ENCODE measurements around the gene ALDH16A1. TPM values are rescaled to one million over a fixed set of nuclear protein-coding genes. Genes with fewer than 3 reads are reported as not detected.

Gene ALDH16A1
- total RNA-seq, 1 donor from 2014 or later = 46.0 TPM

DNA sequence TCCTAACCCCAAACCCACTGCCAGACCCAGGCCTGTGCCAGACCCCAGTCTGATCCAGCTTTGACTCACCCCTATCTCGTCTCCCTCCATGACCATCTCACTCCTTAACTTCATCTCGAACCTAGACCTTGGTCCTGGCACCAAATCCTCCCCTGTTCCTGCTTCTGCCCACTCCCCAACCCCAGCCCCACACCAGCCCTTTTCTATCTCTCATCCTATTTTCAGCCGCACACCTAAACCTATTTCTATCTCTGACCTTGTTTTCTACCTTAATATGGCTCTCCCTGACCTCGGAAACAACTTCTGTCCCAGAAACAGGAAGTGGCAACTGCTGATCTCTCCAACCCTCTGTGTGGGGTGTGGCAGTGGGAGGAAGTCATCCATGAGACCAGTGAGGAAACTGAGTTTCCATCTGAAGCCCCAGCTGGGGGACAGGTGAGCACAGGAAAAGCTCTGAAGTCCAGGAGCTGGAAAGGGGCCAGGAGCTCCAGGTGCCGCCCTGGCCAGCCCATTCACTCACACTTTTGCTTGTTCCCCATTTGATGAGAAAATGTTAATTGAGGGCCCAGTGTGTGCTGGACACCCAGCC is 43.5 kb upstream of the ALDH16A1 start:
- H3K27me3 Mint-ChIP-seq = peaks cover 53% of the 10 kb centered on the region
- no peaks in the 10 kb centered on the region for H3K36me3 Mint-ChIP-seq (ENCODE audit: insufficient read depth)
- no peak overlapping the region for H3K4me3 Mint-ChIP-seq (ENCODE audit: low read depth)
- no peak for DNase-seq (ENCODE audit: low spot score, unreplicated experiment)
- H3K4me1 Mint-ChIP-seq (ENCODE audit: low read depth) = no peaks in the 10 kb centered on the region
- H3K9me3 Mint-ChIP-seq (ENCODE audit: low read depth) = no peaks in the 10 kb centered on the region
- TF ChIP-seq, protein P1, sequence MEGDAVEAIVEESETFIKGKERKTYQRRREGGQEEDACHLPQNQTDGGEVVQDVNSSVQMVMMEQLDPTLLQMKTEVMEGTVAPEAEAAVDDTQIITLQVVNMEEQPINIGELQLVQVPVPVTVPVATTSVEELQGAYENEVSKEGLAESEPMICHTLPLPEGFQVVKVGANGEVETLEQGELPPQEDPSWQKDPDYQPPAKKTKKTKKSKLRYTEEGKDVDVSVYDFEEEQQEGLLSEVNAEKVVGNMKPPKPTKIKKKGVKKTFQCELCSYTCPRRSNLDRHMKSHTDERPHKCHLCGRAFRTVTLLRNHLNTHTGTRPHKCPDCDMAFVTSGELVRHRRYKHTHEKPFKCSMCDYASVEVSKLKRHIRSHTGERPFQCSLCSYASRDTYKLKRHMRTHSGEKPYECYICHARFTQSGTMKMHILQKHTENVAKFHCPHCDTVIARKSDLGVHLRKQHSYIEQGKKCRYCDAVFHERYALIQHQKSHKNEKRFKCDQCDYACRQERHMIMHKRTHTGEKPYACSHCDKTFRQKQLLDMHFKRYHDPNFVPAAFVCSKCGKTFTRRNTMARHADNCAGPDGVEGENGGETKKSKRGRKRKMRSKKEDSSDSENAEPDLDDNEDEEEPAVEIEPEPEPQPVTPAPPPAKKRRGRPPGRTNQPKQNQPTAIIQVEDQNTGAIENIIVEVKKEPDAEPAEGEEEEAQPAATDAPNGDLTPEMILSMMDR (IDR thresholded peaks at IDR 0.05; ENCODE audit: unreplicated experiment) = no peak
- H3K27ac Mint-ChIP-seq = no peak overlapping the region

DNA sequence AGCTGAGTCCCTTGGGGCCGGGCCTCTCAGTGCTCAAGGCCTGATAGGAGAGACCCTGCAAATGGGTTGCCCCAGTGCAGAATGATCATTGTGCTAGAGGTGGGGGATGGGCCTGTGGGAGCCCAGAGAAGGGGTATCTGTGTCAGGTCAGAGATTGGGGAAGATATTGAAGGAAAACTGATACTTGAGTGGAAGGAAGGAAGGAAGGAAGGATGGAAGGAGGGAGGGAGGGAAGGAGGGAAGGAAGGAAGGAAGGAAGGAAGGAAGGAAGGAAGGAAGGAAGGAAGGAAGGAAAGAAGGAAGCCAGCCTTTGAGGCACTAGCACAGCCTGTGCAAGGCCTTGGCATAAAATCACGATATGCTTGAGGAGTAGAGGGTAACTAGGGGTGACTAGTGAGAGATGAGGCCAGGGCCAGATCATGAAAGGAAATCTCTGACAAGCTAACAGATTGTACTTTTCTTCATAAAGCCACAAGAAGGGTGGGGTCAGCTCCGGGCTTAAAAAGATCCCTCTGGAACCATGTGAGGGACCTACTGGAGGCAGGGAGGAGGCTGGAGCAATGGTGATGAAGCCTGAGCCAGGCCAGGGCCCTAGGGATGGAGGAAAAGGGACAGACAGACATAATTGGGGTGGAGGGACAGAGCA is 41.2 kb upstream of the ALDH16A1 start:
- H3K4me3 Mint-ChIP-seq (ENCODE audit: low read depth) = no peak overlapping the region
- no peak overlapping the region for H3K27ac Mint-ChIP-seq
- H3K27me3 Mint-ChIP-seq = peaks cover 64% of the 10 kb centered on the region
- no peak for DNase-seq (ENCODE audit: low spot score, unreplicated experiment)
- no peaks in the 10 kb centered on the region for H3K4me1 Mint-ChIP-seq (ENCODE audit: low read depth)
- H3K36me3 Mint-ChIP-seq (ENCODE audit: insufficient read depth) = no peaks in the 10 kb centered on the region
- no peaks in the 10 kb centered on the region for H3K9me3 Mint-ChIP-seq (ENCODE audit: low read depth)
- TF ChIP-seq, protein P1 (IDR thresholded peaks at IDR 0.05; ENCODE audit: unreplicated experiment) = no peak

DNA sequence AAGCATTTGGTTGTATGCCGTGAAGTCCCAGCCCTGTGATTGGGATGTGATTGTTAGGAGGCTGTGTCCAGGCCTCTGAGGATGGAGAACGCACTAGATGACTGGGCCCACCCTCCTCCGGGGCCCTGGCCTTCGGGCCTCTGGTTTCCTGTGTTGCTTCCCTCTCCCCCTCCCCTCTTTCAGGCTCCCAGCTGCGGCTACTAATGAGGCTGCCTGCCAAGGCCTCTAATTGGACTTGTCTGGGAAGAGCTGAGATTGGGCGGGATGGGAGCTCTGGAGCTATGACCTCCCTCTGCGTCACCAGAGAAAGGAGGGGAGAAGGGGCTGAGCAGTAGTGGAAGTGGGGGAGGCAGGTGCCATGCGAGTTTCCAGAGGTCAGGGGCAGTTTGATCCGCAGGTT is 39.7 kb upstream of the ALDH16A1 start:
- H3K4me3 Mint-ChIP-seq (ENCODE audit: low read depth) = no peak overlapping the region
- no peaks in the 10 kb centered on the region for H3K4me1 Mint-ChIP-seq (ENCODE audit: low read depth)
- peaks cover 70% of the 10 kb centered on the region for H3K27me3 Mint-ChIP-seq
- no peaks in the 10 kb centered on the region for H3K36me3 Mint-ChIP-seq (ENCODE audit: insufficient read depth)
- TF ChIP-seq, protein P1 (IDR thresholded peaks at IDR 0.05; ENCODE audit: unreplicated experiment) = no peak
- DNase-seq (ENCODE audit: low spot score, unreplicated experiment) = no peak
- no peaks in the 10 kb centered on the region for H3K9me3 Mint-ChIP-seq (ENCODE audit: low read depth)
- H3K27ac Mint-ChIP-seq = no peak overlapping the region

DNA sequence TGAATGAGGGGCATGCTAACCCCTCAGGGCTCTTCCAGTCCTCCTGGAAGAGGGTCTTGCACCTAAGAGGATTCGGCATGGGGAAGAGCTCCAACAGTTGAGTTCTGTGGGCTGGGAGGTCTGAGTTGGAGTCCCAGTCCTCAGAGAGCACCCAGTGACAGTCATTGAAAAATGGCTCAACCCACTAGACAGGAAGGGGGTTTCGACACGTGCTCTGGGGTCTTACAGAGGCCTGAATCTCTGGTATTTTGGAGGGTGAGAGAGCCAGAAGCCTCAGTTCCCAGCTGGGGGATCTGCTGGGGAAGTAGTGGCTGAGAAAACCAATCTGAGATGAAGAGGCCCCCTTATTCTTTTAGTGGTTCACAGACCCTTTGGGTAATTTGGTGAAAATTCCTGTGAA is 38.8 kb upstream of the ALDH16A1 start:
- Mint-ChIP-seq H3K9me3 (ENCODE audit: low read depth) (no peaks in the 10 kb centered on the region), H3K4me1 (ENCODE audit: low read depth) (no peaks in the 10 kb centered on the region), H3K27ac (no peak overlapping the region), H3K4me3 (ENCODE audit: low read depth) (no peak overlapping the region), H3K36me3 (ENCODE audit: insufficient read depth) (no peaks in the 10 kb centered on the region), H3K27me3 (peaks cover 71% of the 10 kb centered on the region)
- no peak for DNase-seq (ENCODE audit: low spot score, unreplicated experiment)
- TF ChIP-seq, protein P1 (IDR thresholded peaks at IDR 0.05; ENCODE audit: unreplicated experiment) = no peak

DNA sequence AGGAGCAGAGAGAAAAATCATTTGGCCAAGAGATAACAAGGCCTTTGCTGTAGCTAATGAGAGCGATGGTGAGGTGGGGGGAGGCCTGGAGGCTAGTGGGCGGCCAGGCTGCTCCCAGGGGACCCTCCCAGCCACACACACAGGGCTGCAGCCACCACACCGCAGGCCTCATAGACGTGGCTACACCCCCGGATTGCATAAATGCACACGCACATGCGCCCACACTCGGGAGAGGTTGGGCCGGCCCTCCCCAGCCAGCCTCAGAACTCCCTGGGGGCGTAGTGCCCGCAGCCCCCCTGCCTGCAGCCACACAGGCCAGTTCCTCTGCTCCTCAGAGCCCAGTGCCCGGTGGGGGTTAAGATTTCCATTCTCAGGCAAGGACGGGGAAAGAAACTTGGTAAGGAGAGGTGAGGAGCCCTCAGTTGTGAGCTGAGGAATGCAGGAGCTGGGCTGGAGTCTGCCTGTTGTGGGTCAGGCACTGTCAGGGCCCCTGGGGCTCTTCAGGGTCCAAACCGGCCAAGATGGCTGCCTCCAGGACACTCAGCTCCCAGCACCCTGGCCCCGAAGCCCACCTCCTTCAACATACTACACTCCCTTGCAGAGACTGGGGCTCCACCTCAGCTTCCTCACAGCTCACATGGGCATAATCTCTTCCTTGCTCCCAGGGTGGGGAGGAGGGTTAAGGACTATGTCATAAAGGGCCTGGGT is 37.8 kb upstream of the ALDH16A1 start:
- Mint-ChIP-seq H3K36me3 (ENCODE audit: insufficient read depth) (no peaks in the 10 kb centered on the region), H3K27ac (no peak overlapping the region), H3K27me3 (peaks cover 73% of the 10 kb centered on the region), H3K9me3 (ENCODE audit: low read depth) (no peaks in the 10 kb centered on the region), H3K4me1 (ENCODE audit: low read depth) (no peaks in the 10 kb centered on the region), H3K4me3 (ENCODE audit: low read depth) (no peak overlapping the region)
- TF ChIP-seq, protein P1 (IDR thresholded peaks at IDR 0.05; ENCODE audit: unreplicated experiment) = no peak
- no peak for DNase-seq (ENCODE audit: low spot score, unreplicated experiment)

Measured in progenitor cell of endocrine pancreas (in vitro differentiated cells).